Inferior parietal cortex (tissue), 1 donor: ENCODE data around the gene PTGIR.

ENCODE experiments used
- DNase-seq: peaks from one replicate; pipeline ENCODE4 v3.0.0-alpha.2; 2016; ENCODE audit errors: extremely low spot score

PTGIR gene

GRCh38 chr19:46624958-46625661 is at the start of gene PTGIR:
Gene PTGIR (minus strand): TSS chr19:46625089. CDS start chr19:46624225, 864 bp downstream.
- DNase-seq, result no peak

- no peak for DNase-seq
Measured at GRCh38 chr19:46670813-46671212, 45.9 kb upstream of the PTGIR start.

GRCh38 chr19:46668662-46669061 is 43.8 kb upstream of the PTGIR start:
- no peak for DNase-seq

- DNase-seq, result no peak
Measured at GRCh38 chr19:46665072-46665471, 40.2 kb upstream of the PTGIR start.

- DNase-seq, result peak; percentile 94
Measured at GRCh38 chr19:46661735-46662592, 37.1 kb upstream of the PTGIR start.

GRCh38 chr19:46661020-46661731 is 36.3 kb upstream of the PTGIR start, which contains the start of gene DACT3:
Gene DACT3 (minus strand): TSS chr19:46661182. CDS start chr19:46661064, 118 bp downstream.
- peak; percentile 100 for DNase-seq

- no peak for DNase-seq
Measured at GRCh38 chr19:46660551-46661019, 35.7 kb upstream of the PTGIR start.

- no peak for DNase-seq
Measured at GRCh38 chr19:46660008-46660517, 35.2 kb upstream of the PTGIR start.

GRCh38 chr19:46659151-46660007 is 34.5 kb upstream of the PTGIR start:
- DNase-seq, result no peak

- no peak for DNase-seq
Measured at GRCh38 chr19:46656541-46656940, 31.7 kb upstream of the PTGIR start.

- DNase-seq, result no peak
Measured at GRCh38 chr19:46654621-46655152, 29.8 kb upstream of the PTGIR start.

GRCh38 chr19:46650445-46650844 is 25.6 kb upstream of the PTGIR start:
- DNase-seq, result no peak

- no peak for DNase-seq
Measured at GRCh38 chr19:46648961-46649960, 24.4 kb upstream of the PTGIR start.

GRCh38 chr19:46648060-46648960 is 23.4 kb upstream of the PTGIR start:
- DNase-seq, result no peak

- DNase-seq, result no peak
Measured at GRCh38 chr19:46646402-46646801, 21.5 kb upstream of the PTGIR start.

- DNase-seq, result no peak
Measured at GRCh38 chr19:46644720-46645119, 19.8 kb upstream of the PTGIR start.

GRCh38 chr19:46640656-46641055 is 15.8 kb upstream of the PTGIR start:
- no peak for DNase-seq
